Measurements from ENCODE around the gene CST11.

CST11 gene

DNA sequence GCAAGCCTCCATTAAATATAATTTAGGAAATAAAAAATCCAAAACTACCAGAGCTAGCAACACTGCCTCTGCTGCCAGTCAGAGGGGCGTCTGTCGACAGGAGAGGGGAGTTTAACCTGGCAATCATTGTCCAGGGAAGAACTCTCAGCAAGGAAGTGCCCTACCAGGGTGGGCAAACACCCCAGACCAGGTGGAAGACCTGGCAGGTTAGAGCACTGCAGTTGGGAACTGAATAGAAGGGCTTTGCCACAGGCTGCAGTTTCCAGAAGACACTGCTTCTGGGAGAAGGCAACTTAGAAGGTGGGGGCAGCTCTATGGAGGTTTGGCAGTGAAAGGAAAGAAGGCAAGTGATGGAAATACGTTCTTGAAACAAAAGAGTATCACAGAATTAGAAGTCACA lies 42.9 kb downstream of the CST11 start:
- no peak overlapping the region for H4K91ac ChIP-seq (ENCODE audit: low read depth, low read length, poor library complexity)
- H3K27ac ChIP-seq (replicated peaks; ENCODE audit: low read length) = no peak overlapping the region
- no peaks in the 10 kb centered on the region for H3K9me3 ChIP-seq (replicated peaks in 1 of 2; ENCODE audit: control insufficient read depth in 2 of 2, insufficient read depth in 1 of 2, low read depth in 1 of 2, low read length in 2 of 2)
- H3K9ac ChIP-seq (ENCODE audit: low read depth, low read length, poor library complexity) = no peak overlapping the region
- no peak overlapping the region for H2BK5ac ChIP-seq (ENCODE audit: low read length)
- H3K4me3 ChIP-seq (ENCODE audit: low read length in 2 of 2) = no peak overlapping the region
- no peak overlapping the region for H2BK120ac ChIP-seq (ENCODE audit: low read depth, low read length)
- H3K4me2 ChIP-seq (ENCODE audit: insufficient read depth, low read length, poor library complexity, severe bottlenecking) = no peak overlapping the region
- H2AK5ac ChIP-seq (ENCODE audit: low read depth, low read length) = no peak overlapping the region
- H2AFZ ChIP-seq (ENCODE audit: low read length) = no peak overlapping the region
- H3K18ac ChIP-seq (ENCODE audit: low read length) = no peak overlapping the region
- H3K4me1 ChIP-seq (ENCODE audit: control insufficient read depth in 2 of 2, insufficient read depth in 1 of 2, low read depth in 1 of 2, low read length in 2 of 2) = no peaks in the 10 kb centered on the region
- no CpG with 5 or more reads among the region's 3 CpGs for WGBS, 2 donors (ENCODE audit: extremely low coverage in 2 of 2, insufficient read length in 2 of 2, insufficient replicate concordance in 1 of 2)
- peaks cover 0 to 3% of the 10 kb centered on the region in 2 donors for H3K36me3 ChIP-seq (replicated peaks in 1 of 2; ENCODE audit: control insufficient read depth in 2 of 2, insufficient read depth in 2 of 2, low read length in 2 of 2)
- no peak overlapping the region for H3K23ac ChIP-seq (ENCODE audit: low read depth, low read length, poor library complexity)
- H2BK15ac ChIP-seq (ENCODE audit: low read length) = no peak overlapping the region
- H3K14ac ChIP-seq (ENCODE audit: low read length) = no peak overlapping the region
- H4K8ac ChIP-seq (ENCODE audit: low read depth, low read length) = no peak overlapping the region
- DNase-seq (ENCODE audit: low spot score) = no peak
- H3K27me3 ChIP-seq (ENCODE audit: control insufficient read depth in 3 of 3, insufficient read depth in 3 of 3, low read depth in 1 of 3, low read length in 3 of 3) = no peaks in the 10 kb centered on the region
- H3K4ac ChIP-seq (ENCODE audit: low read length) = no peak overlapping the region
- H3K79me1 ChIP-seq (ENCODE audit: low read depth, low read length) = no peaks in the 10 kb centered on the region
- H2BK12ac ChIP-seq (ENCODE audit: low read length) = no peak overlapping the region

DNA sequence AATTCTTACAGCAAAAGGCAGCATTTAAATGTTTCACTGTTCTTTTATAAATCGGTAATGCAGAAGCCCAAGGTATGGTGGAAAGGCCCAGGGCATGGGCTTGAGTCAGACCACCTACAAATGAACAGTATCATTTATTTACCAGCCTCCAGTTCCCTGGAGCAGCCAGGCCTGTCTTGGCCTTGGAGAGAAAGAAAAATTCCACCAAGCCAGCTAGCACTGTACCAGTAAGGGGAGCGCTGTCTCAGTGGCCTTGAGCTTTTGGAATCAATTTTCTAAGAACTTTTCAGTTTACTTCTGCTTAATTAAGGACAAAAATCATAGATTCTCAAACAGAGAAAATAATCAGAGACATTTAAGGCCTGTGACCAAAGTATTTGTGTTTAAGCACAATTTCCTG lies 43.7 kb downstream of the CST11 start:
- Histone ChIP-seq H3K36me3 (replicated peaks in 1 of 2; ENCODE audit: control insufficient read depth in 2 of 2, insufficient read depth in 2 of 2, low read length in 2 of 2) (peaks cover 0 to 3% of the 10 kb centered on the region in 2 donors), H3K4ac (ENCODE audit: low read length) (no peak overlapping the region), H3K4me2 (ENCODE audit: insufficient read depth, low read length, poor library complexity, severe bottlenecking) (no peak overlapping the region), H2BK15ac (ENCODE audit: low read length) (no peak overlapping the region), H2BK120ac (ENCODE audit: low read depth, low read length) (no peak overlapping the region), H3K79me1 (ENCODE audit: low read depth, low read length) (no peaks in the 10 kb centered on the region), H2BK12ac (ENCODE audit: low read length) (no peak overlapping the region), H3K27me3 (ENCODE audit: control insufficient read depth in 3 of 3, insufficient read depth in 3 of 3, low read depth in 1 of 3, low read length in 3 of 3) (no peaks in the 10 kb centered on the region), H3K9ac (ENCODE audit: low read depth, low read length, poor library complexity) (no peak overlapping the region), H3K4me3 (ENCODE audit: low read length in 2 of 2) (no peak overlapping the region), H3K18ac (ENCODE audit: low read length) (no peak overlapping the region), H2BK5ac (ENCODE audit: low read length) (no peak overlapping the region), H3K27ac (replicated peaks; ENCODE audit: low read length) (no peak overlapping the region), H2AK5ac (ENCODE audit: low read depth, low read length) (no peak overlapping the region), H3K14ac (ENCODE audit: low read length) (no peak overlapping the region), H3K9me3 (replicated peaks in 1 of 2; ENCODE audit: control insufficient read depth in 2 of 2, insufficient read depth in 1 of 2, low read depth in 1 of 2, low read length in 2 of 2) (no peaks in the 10 kb centered on the region), H3K23ac (ENCODE audit: low read depth, low read length, poor library complexity) (no peak overlapping the region), H4K8ac (ENCODE audit: low read depth, low read length) (no peak overlapping the region), H2AFZ (ENCODE audit: low read length) (no peak overlapping the region), H3K4me1 (ENCODE audit: control insufficient read depth in 2 of 2, insufficient read depth in 1 of 2, low read depth in 1 of 2, low read length in 2 of 2) (no peaks in the 10 kb centered on the region), H4K91ac (ENCODE audit: low read depth, low read length, poor library complexity) (no peak overlapping the region)
- no peak for DNase-seq (ENCODE audit: low spot score)
- no CpG with 5 or more reads among the region's 2 CpGs for WGBS, 2 donors (ENCODE audit: extremely low coverage in 2 of 2, insufficient read length in 2 of 2, insufficient replicate concordance in 1 of 2)

DNA sequence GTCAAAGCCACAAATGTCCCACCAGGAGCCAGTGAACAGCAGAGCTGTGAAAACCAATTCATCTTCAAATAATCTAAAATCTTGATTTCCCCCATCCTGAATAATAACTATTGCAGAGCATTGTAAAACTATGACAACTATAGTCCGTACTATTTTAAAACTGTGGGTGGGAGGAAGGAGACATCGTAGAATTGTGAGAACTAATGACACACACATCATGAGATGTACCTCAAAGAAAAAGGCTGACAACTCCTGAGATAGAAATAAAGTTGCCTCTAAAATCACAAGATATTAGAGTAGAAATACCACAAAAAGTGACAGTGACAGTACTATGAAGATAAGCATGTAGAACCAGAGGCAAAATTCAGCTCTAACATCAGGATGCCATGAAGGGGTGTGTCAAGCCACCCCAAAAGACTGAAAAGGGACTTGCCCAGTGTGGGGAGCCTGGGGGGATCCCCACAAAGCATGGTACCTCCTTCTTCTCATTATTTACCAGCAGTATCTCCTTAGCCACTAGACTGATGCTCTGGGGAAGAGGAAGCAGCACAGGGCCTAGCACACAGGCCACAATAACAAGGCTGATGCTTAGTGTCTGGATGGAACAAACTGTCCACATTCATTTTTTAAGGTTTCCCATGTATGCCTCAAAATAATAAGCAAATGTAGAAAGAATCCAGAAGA lies 44.8 kb downstream of the CST11 start:
- no peak overlapping the region for H2BK120ac ChIP-seq (ENCODE audit: low read depth, low read length)
- H2BK15ac ChIP-seq (ENCODE audit: low read length) = no peak overlapping the region
- H2AFZ ChIP-seq (ENCODE audit: low read length) = no peak overlapping the region
- H3K4ac ChIP-seq (ENCODE audit: low read length) = no peak overlapping the region
- H3K23ac ChIP-seq (ENCODE audit: low read depth, low read length, poor library complexity) = no peak overlapping the region
- no peaks in the 10 kb centered on the region for H3K4me1 ChIP-seq (ENCODE audit: control insufficient read depth in 2 of 2, insufficient read depth in 1 of 2, low read depth in 1 of 2, low read length in 2 of 2)
- no peak overlapping the region for H4K8ac ChIP-seq (ENCODE audit: low read depth, low read length)
- no peak overlapping the region for H3K27ac ChIP-seq (replicated peaks; ENCODE audit: low read length)
- no peak overlapping the region for H3K18ac ChIP-seq (ENCODE audit: low read length)
- DNase-seq (ENCODE audit: low spot score) = no peak
- no peaks in the 10 kb centered on the region for H3K9me3 ChIP-seq (replicated peaks in 1 of 2; ENCODE audit: control insufficient read depth in 2 of 2, insufficient read depth in 1 of 2, low read depth in 1 of 2, low read length in 2 of 2)
- H3K27me3 ChIP-seq (ENCODE audit: control insufficient read depth in 3 of 3, insufficient read depth in 3 of 3, low read depth in 1 of 3, low read length in 3 of 3) = no peaks in the 10 kb centered on the region
- H2BK5ac ChIP-seq (ENCODE audit: low read length) = no peak overlapping the region
- H3K36me3 ChIP-seq (replicated peaks in 1 of 2; ENCODE audit: control insufficient read depth in 2 of 2, insufficient read depth in 2 of 2, low read length in 2 of 2) = peaks cover 0 to 2% of the 10 kb centered on the region in 2 donors
- H3K4me3 ChIP-seq (ENCODE audit: low read length in 2 of 2) = no peak overlapping the region
- no peaks in the 10 kb centered on the region for H3K79me1 ChIP-seq (ENCODE audit: low read depth, low read length)
- H2AK5ac ChIP-seq (ENCODE audit: low read depth, low read length) = no peak overlapping the region
- no peak overlapping the region for H3K9ac ChIP-seq (ENCODE audit: low read depth, low read length, poor library complexity)
- no peak overlapping the region for H3K4me2 ChIP-seq (ENCODE audit: insufficient read depth, low read length, poor library complexity, severe bottlenecking)
- H4K91ac ChIP-seq (ENCODE audit: low read depth, low read length, poor library complexity) = no peak overlapping the region
- no CpG with 5 or more reads among the region's 2 CpGs for WGBS, 2 donors (ENCODE audit: extremely low coverage in 2 of 2, insufficient read length in 2 of 2, insufficient replicate concordance in 1 of 2)
- no peak overlapping the region for H3K14ac ChIP-seq (ENCODE audit: low read length)
- no peak overlapping the region for H2BK12ac ChIP-seq (ENCODE audit: low read length)

DNA sequence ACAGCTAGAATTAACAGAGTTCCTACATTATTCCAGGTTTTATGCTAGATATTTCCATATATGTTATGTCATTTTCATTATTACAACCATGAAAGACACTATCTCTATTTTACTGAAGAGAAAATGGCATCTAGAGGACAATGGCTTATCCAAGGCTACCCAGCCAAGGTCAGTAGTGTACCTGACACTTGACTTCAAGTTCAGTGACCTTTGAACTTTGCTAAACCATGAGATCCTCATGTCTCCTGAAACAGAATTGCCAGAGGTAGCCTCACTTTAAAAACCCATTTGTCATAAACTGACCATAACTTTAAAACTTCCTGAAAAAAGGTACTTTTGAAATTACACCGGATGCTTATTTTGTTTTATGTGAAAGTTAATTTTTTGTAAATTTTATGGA lies 45.8 kb downstream of the CST11 start:
- H4K91ac ChIP-seq (ENCODE audit: low read depth, low read length, poor library complexity) = no peak overlapping the region
- peaks cover 2 to 10% of the 10 kb centered on the region in 2 donors for H3K36me3 ChIP-seq (replicated peaks in 1 of 2; ENCODE audit: control insufficient read depth in 2 of 2, insufficient read depth in 2 of 2, low read length in 2 of 2)
- H3K4ac ChIP-seq (ENCODE audit: low read length) = no peak overlapping the region
- no peak overlapping the region for H3K18ac ChIP-seq (ENCODE audit: low read length)
- H2BK120ac ChIP-seq (ENCODE audit: low read depth, low read length) = no peak overlapping the region
- DNase-seq (ENCODE audit: low spot score) = no peak
- H3K14ac ChIP-seq (ENCODE audit: low read length) = no peak overlapping the region
- H3K79me1 ChIP-seq (ENCODE audit: low read depth, low read length) = no peaks in the 10 kb centered on the region
- H2AFZ ChIP-seq (ENCODE audit: low read length) = no peak overlapping the region
- H3K23ac ChIP-seq (ENCODE audit: low read depth, low read length, poor library complexity) = no peak overlapping the region
- no peak overlapping the region for H2BK15ac ChIP-seq (ENCODE audit: low read length)
- no CpG with 5 or more reads among the region's 1 CpG for WGBS, 2 donors (ENCODE audit: extremely low coverage in 2 of 2, insufficient read length in 2 of 2, insufficient replicate concordance in 1 of 2)
- no peak overlapping the region for H3K4me2 ChIP-seq (ENCODE audit: insufficient read depth, low read length, poor library complexity, severe bottlenecking)
- H3K9me3 ChIP-seq (replicated peaks in 1 of 2; ENCODE audit: control insufficient read depth in 2 of 2, insufficient read depth in 1 of 2, low read depth in 1 of 2, low read length in 2 of 2) = no peaks in the 10 kb centered on the region
- no peaks in the 10 kb centered on the region for H3K4me1 ChIP-seq (ENCODE audit: control insufficient read depth in 2 of 2, insufficient read depth in 1 of 2, low read depth in 1 of 2, low read length in 2 of 2)
- H3K27ac ChIP-seq (replicated peaks; ENCODE audit: low read length) = no peak overlapping the region
- no peak overlapping the region for H2AK5ac ChIP-seq (ENCODE audit: low read depth, low read length)
- H2BK5ac ChIP-seq (ENCODE audit: low read length) = no peak overlapping the region
- H3K4me3 ChIP-seq (ENCODE audit: low read length in 2 of 2) = no peak overlapping the region
- no peak overlapping the region for H3K9ac ChIP-seq (ENCODE audit: low read depth, low read length, poor library complexity)
- no peak overlapping the region for H4K8ac ChIP-seq (ENCODE audit: low read depth, low read length)
- H2BK12ac ChIP-seq (ENCODE audit: low read length) = no peak overlapping the region
- no peaks in the 10 kb centered on the region for H3K27me3 ChIP-seq (ENCODE audit: control insufficient read depth in 3 of 3, insufficient read depth in 3 of 3, low read depth in 1 of 3, low read length in 3 of 3)

Data from neuronal stem cell (in vitro differentiated cells).